RPMI8226 (cell line): ENCODE measurements around the gene ERN1.
"Not testable (repeated sequence)": the region's sequence is repeated elsewhere in the genome, so short reads cannot be mapped to it uniquely, and the experiment has no call there.

ENCODE experiments used
- DNase-seq: peaks from one replicate; pipeline ENCODE4 v3.0.0-alpha.2; 2015

ERN1 gene

DNA sequence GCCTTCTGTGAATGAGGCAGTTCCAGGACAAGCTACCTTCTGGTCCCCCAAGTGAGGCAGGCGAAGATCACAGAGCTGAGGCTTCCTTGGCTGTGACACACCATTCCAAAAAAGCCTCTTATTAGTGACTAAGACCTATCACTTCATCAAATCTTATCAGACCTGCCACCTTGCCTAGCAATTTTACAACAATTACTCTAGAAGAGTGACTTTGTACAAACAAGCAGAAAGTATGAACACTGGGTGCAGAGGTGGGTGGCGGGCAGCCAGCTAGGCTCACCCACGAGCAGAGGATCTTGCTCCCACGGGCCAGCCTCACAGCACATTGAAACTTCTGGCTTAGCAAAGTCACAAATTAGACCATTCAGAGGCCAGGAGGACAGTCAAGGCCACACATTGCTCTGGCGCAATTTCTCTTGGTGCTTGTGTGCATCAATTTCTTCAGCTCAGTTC lies 107.3 kb downstream of the ERN1 start:
- no peak for DNase-seq

DNA sequence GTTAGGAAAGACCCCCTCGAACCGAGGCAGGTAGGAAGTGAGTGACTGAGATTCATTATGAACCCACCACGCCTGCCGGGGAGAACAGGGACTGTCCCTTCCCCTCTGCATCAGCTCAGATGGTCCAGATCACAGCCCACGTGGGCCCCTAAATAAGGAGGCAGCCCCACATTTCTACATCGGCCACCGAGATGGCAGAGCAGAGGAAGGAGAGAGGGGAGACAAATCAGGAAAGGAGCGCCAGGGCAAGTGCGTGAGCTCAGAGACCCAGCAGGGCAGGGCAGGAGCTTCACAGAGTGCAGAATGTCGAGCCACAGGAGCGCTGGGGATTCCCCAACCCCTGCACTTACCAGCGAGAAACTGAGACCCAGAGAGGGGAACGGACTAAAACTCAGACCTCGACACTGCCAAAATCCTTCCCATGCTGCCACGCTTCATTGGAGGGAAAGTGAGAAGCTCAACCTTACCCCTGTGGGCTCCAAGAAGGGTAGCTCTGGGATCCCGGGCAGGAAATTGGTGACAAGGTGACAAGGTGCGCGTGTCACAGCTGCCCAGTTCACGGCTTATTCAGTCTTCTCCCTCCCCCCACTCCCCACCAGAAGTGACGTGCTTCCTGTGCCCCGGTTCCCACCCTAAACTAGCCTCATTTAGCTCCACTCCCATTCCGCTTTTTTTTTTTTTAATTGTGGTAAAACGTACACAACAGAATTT lies 109.7 kb downstream of the ERN1 start, which contains the start of gene ICAM2:
TSS of gene ICAM2 (minus strand) at position 578 of the 711 bp plus-strand sequence. CDS start 13,942 bp downstream, outside the sequence.
- DNase-seq = peak; percentile 92

DNA sequence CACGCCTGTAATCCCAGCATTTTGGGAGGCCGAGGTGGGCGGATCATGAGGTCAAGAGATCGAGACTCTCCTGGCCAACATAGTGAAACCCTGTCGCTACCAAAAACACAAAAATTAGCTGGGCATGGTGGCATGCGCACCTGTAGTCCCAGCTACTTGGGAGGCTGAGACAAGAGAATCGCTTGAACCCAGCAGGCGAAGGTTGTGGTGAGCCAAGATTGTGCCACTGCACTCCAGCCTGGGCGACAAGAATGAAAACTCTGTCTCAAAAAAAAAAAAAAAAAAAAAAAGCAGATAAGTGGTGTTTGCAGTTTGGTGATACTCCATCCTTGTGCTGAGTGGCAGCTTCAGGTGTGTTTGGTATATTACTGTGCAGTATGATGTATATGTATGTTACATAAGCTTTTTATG lies 110.4 kb downstream of the ERN1 start:
- not testable (repeated sequence) for DNase-seq

DNA sequence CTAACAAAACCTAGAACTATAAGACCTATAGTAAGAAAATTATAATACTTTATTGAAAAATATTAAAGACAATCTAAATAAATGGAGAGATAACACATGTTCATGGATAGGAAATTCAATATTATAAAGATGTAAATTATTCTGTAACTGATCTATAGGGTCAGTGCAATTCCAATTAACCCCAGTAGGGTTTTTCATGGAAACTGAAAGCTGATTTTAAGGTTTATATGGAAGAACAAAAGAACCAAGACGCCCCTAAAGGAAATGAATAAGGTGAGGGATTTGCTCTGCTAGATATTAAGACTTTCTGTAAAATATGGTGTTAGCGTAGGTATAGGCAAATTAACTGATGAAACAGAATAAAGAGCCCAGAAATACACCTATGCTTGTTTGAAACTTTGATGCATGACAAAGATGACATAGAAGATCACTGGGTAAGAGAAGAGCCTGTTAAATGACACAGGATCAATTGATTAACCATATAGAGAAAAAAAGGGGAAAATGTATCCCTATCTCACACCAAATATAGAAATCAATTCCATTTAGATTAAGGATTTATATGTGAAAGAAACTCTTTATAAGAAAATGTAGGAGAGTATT lies 112.5 kb downstream of the ERN1 start:
- no peak for DNase-seq

DNA sequence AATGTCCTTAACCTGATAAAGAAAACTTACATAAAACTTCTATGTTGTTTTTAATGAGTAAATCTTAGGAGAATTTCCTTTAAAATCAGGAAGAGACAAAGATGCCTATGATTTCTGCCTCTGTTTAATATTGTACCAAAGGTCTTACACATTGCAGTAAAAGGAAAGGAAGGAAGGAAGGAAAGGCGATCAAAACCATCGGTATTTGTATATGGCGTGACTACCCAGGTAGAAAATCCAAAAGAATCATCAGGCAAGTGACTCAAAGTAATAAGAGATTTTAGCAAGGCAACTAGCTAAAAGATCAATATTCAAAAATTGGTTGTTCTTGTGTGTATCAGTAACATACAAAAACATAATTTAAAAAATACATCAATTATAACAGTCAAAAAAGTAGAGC lies 113.0 kb downstream of the ERN1 start:
- no peak for DNase-seq

DNA sequence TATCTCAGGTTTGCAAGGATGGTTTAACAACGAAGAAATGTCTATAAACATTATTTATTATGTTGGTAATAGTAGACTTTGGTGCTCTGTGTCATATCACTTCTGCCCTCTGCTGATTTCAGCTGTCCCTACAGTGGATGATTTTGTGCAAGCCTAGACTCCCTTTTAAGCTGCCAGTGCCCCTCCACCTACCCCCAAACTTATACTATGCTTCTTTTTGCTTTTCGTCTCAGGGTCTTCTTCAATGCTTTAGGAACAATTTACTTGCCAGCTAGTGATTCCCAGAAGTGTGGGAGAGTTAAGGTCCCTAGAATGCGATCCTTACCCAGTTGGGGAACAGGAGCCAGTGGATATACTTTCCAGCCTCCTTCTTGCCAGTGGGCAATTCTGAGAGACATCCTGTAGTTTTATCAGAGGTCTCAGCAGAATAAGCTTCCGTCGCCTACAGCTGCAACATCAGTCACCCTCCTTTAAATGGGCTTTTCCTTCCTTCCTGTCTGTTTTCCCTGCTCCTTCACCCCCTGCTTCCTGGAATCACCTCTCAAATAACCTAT lies 113.6 kb downstream of the ERN1 start:
- no peak for DNase-seq

DNA sequence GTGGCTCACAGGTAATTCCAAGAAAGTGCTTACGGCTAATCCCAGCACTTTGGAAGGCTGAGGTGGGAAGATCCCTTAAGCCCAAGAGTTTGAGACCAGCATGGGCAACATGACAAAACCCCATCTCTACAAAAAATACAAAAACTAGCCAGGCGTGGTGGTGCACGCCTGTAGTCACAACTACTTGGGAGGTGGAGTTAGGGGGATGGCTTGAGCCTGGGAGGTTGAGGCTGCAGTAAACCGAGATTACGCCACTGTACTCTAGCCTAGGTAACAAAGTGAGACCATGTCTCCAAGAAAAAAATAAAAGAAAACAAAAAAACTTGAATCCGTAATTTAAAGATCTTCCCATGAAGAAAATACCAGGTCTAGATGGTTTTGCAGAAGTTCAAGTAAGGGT lies 114.5 kb downstream of the ERN1 start:
- no peak for DNase-seq

DNA sequence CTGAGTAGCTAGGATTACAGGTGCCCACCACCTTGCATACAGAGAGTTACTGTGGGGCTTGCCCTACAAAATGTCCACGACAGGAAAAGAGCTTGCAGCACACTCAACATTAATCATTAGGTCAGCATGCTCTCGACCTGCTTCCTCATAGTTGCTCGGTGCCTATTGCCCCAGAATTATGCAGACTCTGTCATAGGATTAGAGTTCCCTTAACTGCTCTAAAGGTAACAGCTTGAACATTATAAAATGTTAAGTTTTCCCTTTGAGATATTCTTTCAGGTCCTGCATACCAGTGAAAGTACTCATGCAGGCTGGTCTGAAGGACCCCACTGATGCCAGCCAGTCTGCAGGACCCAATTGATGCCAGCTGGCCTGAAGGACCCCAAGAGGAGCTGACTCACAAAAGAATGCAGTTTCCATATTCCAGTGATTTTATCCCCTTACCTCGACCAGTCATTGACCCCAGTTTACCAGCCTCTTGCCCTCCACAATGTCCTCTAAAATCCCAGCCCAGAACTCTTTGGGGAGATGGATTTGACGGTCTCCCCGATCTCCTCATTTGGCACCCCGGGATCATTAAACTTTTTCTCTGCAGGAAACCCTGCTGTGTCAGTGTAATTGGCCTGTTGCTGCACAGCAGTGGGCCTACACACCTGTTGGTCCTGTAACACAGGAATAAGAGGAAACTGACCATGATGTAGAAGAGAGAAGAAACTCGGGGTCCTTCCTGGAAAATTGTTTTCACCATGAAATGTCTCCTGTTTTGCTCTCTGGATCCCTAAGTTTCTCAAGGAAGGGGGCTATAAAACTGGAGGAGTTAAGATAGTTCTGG lies 120.2 kb downstream of the ERN1 start:
- no peak for DNase-seq

DNA sequence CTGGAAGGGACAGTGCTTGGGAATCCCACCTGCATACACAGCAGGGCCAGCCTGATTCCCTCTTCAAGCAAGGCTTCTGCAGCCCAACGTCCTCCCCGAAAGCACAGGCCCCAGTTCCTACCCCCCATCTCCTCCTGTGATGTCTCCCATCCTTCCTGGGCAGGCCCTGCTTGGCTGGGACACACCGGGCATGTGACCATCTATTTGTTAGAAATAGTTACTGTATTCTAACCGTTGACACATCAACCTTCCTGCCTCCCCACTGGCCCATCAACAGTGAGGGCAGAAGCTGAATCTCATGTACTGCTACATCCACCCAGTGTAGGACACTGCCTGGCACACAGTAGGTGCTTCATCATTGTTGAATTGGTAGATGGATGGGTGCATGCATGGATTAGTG lies 121.1 kb downstream of the ERN1 start:
- DNase-seq = no peak

DNA sequence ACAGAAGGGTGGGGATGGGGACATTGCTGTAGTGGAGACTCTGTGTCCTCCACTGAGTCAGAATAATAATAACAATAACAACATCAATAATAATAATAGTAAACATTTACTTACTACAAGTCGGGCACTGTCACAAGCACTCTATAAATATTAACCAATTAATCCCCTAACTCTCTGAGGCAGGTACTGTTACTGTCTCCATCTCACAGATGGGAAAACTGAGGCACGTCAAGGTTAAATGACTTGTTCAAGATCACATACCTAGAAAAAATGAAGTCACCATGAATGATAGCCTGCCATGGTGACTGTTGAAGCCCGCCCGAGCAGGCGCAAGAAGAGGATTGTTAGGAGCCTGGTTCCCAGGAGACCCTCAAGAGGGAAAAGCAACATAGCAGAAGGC lies 121.6 kb downstream of the ERN1 start:
- no peak for DNase-seq

DNA sequence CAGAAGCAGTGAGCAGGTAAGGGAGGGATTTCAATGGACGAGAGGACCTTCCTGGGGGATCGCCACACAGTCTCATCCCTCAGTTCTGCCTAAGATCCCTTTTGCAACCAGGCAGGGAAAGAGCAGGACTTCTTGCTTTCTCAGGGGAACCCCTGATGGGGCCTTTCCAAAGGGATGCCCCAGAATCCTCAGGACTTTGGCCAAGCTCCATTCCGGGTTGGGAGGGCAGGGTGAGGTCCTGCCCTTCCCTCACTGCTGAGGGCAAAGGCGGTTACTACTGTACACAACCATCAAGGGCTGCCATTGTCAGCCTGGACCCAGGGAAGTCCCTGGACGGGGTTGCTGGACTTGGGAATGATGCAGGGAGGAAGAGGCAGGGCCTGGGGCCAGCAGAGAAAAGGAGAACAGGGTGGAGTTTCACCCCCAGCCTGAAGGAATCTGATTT lies 122.1 kb downstream of the ERN1 start:
- no peak for DNase-seq

DNA sequence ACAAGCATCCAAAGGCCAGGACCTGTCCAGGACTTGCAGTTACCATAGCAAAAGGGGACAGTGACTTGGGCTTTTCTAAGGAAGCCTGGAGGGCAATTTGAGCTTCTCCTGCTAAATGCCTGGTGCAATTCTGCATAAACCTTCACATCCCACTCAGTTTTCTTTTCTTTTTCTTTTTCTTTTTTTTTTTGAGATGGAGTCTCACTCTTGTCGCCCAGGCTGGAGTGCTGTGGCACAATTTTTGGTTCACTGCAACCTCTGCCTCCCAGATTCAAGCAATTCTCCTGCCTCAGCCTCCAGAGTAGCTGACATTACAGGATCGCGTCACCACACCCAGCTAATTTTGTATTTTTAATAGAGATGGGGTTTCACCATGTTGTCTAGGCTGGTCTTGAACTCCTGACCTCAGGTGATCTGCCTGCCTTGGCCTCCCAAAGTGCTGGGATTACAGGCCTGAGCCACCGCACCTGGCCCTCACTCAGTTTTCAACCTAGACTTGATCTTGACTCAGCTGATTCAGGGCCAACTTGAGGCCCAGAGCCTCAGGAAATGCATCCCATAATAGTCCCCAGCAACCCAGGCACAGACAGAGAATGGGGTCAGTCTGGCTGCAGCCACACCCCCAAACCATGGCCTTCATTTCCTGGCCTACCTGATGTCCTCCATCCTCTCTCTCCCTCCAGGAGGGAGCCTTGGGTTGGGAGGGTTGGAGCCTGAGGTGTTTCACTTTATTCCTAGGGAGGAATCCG lies 122.7 kb downstream of the ERN1 start:
- DNase-seq = not testable (repeated sequence)

DNA sequence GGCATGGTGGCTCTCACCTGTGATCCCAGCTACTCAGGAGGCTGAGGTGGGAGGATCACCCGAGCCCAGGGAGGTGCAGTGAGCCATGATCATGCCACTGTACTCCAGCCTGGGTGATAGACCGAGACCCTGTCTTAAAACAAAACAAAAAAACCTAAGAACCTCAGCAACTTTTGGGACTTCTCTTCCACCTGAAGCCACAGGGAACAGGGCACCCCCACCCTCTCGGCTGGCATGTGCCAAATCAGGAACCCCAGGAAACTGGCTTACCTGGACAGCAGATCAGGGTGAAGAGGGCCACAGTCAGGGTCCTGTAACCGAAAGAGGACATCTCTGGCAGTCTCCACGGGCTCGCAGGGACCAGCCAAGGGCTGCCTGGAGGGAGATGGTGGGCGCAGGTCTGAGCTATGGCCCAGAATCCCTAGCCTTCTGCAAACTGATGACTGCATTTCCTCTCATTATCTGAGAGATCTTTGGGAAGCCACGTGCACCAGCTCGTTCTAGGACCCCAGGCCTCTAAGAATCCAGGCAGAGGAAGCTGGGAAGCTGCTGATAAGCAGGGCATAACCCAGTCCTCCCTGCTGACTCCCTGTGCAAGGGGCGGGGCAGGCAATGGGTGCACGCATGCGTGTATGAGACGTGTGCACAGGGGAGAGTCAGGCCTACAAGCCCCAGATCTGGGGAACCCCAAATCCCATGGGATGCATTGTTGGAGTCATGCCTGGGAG lies 123.4 kb downstream of the ERN1 start:
- DNase-seq = no peak

DNA sequence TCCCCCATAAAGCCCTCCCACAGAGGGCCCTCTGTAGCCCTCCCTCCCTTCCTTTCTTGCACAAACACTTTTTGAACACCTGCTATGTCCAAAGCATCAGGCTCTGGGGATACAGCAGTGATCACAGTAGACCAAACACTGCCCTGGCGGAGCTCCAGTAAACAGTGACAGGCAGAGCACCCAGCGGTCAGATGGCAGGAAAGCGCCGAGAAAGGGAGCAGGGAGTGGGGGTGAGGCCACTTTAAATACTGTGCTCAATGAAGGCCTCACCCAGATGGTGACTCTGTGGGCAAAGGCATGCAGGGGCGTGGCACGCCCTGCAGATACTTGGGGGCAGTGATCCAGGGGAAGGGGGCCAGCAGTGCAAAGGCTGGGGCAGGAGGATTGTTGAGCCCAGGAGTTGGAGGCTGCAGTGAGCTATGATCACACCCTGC lies 124.2 kb downstream of the ERN1 start:
- peak; percentile 47 for DNase-seq

DNA sequence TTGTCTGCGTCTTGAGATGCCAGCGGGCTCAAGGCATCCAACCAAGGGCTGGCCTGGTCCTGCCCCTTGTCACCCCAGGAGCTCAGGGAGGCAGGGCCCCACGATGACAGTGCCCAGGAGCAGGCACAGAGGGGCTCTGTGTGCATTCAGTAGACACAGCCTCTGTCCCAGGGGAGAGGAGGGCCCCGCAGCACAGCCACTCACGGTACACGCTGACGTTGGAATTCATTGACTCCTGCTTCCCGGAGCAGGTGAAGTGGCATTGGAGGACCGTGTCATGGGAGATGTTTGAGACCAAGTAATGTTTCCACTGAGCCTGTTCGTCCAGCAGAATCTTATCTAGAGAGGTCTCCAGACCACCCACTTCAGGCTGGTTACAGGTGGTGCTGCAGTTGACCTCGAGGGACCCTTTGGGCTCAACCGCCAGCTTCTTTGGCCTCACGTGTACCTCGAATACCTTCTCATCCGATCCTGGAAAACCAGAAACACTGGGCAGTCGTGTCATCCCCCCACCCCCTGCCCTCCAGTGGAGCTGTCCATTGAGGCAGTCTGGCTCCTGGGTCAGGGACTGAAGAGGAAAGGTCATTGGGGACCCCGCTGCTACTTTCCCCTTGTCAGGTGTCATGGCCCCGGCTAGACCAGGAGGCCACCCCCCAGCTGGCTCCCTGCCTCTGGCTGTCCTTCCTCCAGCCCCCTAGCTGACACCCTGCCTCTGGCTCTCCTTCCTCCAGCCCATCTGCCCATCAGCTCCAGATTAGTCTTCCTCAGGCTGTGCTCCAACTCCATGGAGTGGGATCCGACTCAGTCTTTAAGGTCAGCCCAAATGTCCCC lies 124.8 kb downstream of the ERN1 start:
- no peak for DNase-seq

DNA sequence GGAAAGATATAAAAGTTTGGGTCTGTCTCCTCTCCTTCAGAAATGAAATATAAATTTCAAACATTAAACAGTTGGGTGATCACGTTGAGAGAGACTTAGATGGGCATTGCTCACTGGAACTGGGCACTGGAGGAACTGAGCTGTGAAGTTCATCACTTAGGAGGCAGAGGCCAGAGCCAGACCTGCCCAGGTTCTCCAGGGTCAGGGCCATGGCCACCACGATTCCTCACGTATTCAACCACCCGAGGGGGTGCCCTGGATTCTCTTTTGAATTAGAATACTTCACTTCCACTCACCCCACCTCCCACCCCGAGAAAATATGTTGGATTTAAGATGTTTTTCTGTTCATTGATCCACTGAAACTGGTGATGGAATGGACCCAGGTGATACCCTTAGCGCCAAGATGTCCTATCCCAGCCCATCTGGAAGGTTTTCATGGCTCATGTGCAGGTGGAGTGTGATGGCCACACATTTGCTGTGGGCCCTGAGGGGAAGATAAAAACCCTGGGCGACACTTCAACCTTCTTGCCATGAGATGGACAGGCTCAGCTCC lies 125.7 kb downstream of the ERN1 start:
- no peak for DNase-seq

DNA sequence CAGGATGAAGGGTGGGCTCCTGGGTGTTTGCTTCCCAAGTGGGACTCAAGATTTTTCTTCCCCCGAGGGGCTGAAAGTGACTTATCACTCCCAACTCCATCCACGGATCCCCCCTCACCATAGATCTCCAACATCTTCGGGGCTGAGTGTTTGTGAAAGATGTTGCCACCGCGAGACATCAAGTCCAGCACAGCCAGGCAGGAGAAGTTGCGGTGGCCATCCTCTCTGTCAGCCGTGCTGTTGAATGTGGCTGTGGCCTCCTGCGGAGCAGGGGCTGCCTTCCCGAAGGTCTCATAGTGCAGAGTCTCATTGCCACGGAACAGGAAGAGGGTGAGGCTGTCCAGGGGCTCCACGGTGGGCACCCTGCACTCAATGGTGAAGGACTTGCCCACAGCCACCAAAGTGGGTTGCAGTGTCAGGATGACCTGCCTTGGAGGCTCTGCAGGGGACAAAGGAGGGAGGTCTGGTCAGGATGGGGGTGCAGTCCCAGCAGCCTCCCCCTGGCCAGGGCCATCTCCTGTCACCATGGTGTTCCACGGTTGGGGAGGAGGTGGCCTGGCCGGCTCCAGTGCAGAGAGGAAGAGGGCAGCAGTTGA lies 126.3 kb downstream of the ERN1 start:
- no peak for DNase-seq

DNA sequence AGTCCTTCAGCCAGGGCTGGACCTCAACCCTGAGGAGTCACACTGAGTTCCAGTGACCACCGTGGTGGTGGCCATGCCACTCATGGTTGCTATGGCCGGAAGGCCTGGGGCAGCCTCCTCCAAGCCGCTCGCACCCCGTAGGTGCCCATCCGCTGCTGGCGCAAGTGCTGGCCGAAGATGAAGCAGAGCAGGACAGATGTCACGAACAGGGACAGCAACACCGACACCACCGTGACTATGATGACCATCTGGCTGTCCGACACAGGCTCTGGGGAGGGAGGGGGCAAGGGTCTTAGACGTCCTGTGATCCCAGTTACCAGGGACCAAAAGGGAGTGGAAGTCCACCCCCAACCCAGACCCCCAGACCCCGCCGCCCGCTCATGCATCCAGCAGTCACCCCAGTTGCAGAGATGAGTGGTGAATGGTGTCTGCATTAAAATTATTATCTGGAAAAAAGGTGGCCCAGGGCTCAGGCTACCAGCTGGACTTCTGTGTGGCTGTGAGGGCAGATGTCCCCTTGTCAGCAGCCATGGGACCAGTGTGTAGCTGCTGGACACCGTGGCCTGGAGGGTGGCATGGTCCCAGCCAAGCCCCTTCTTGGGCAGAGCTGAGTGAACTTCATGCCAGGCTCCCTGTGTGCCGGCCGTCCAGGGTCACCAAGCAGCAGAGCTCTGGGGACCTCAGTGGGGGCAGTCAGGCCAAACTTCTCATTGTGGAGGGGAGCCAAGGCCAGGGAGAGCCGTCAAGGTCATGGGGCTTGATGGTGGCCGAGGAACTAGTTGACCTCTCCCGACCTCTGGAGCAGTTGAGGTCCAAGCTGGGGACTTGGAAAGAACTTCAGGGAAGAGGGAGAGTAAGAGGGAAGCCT lies 127.1 kb downstream of the ERN1 start:
- DNase-seq = no peak
